ENCODE measurements around the gene NOC4L.

DNA sequence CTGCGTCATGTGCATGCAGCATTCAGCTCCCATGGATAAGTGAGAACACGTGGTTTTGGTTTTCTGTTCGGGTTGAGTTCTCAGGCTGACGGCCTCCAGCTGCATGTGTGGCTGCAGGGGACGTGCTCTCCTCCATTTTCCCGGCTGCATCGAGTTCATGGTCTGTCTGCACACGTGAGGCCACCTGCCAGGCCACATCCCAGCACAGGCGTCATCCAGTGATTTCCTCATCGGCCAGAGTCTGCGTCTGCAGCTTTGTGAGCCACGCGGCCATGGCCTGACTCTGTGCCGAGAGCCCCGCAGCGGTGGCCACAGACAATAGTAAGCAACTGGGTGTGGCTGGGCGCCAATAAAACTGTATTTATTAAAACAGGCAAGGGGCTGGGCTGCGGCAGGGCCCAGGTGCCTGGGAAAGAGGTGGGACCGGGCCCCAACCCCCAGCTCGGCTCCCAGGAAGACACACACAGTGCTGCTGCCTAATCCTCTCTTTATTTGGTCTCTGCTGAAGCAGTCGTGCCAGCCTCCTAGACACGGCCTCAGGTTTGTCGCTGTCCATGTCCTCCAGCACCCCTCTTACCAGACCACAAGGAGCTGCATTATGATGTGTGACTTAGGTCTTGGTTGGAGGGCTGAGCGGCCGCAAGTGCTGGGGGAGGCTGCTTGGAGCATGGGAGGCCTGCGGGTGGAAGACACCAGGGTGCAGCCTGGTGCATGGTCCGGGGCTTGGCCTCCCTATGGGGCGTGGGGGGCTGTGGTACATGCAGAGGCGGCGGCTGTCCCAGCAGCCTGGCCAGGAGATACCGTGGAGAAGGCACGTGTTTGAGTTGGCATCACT is 52.0 kb downstream of the NOC4L start:
- no peak for TF ChIP-seq CTCF (IDR thresholded peaks at IDR 0.05)
- TF ChIP-seq ATF2 (CRISPR knock-in tag; IDR thresholded peaks at IDR 0.05; ENCODE audit: borderline replicate concordance, low read depth), result no peak
- TF ChIP-seq, protein P1, sequence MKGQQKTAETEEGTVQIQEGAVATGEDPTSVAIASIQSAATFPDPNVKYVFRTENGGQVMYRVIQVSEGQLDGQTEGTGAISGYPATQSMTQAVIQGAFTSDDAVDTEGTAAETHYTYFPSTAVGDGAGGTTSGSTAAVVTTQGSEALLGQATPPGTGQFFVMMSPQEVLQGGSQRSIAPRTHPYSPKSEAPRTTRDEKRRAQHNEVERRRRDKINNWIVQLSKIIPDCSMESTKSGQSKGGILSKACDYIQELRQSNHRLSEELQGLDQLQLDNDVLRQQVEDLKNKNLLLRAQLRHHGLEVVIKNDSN (CRISPR knock-in tag; IDR thresholded peaks at IDR 0.05), result no peak
